ENCODE measurements around the gene RBFOX2.
"Not testable (repeated sequence)": the region's sequence is repeated elsewhere in the genome, so short reads cannot be mapped to it uniquely, and the experiment has no call there.

Gene RBFOX2

GRCh38 chr22:36064358-36064757 is 35.7 kb upstream of the RBFOX2 start:
- no peak overlapping the region for H3K4me3 ChIP-seq (ENCODE audit: low read depth, low read length)

GRCh38 chr22:36056980-36057379 is 28.4 kb upstream of the RBFOX2 start:
- no peaks in the 10 kb centered on the region for H3K4me1 ChIP-seq (ENCODE audit: control insufficient read depth, insufficient read depth, low read length)

More at GRCh38 chr22:36064358-36064757, 35.7 kb upstream of the RBFOX2 start:
- Histone ChIP-seq H3K27me3 (ENCODE audit: control insufficient read depth, insufficient read depth, low read length) (peaks cover 2% of the 10 kb centered on the region), H3K9ac (ENCODE audit: low read depth, low read length) (no peak overlapping the region), H3K36me3 (ENCODE audit: control insufficient read depth, insufficient read depth, low read length) (no peaks in the 10 kb centered on the region), H3K4me1 (ENCODE audit: control insufficient read depth, insufficient read depth, low read length) (no peaks in the 10 kb centered on the region), H3K9me3 (ENCODE audit: control insufficient read depth, insufficient read depth, low read length) (no peaks in the 10 kb centered on the region)

GRCh38 chr22:36055376-36056295 is 27.0 kb upstream of the RBFOX2 start:
- Histone ChIP-seq H3K9ac (ENCODE audit: low read depth, low read length) (no peak overlapping the region), H3K27me3 (ENCODE audit: control insufficient read depth, insufficient read depth, low read length) (no peaks in the 10 kb centered on the region), H3K9me3 (ENCODE audit: control insufficient read depth, insufficient read depth, low read length) (no peaks in the 10 kb centered on the region), H3K4me1 (ENCODE audit: control insufficient read depth, insufficient read depth, low read length) (no peaks in the 10 kb centered on the region), H3K4me3 (ENCODE audit: low read depth, low read length) (no peak overlapping the region), H3K36me3 (ENCODE audit: control insufficient read depth, insufficient read depth, low read length) (no peaks in the 10 kb centered on the region)

More at GRCh38 chr22:36056980-36057379, 28.4 kb upstream of the RBFOX2 start:
- H3K9me3 ChIP-seq (ENCODE audit: control insufficient read depth, insufficient read depth, low read length): no peaks in the 10 kb centered on the region
- H3K36me3 ChIP-seq (ENCODE audit: control insufficient read depth, insufficient read depth, low read length): no peaks in the 10 kb centered on the region
- no peak overlapping the region for H3K4me3 ChIP-seq (ENCODE audit: low read depth, low read length)
- H3K27me3 ChIP-seq (ENCODE audit: control insufficient read depth, insufficient read depth, low read length): no peaks in the 10 kb centered on the region
- no peak overlapping the region for H3K9ac ChIP-seq (ENCODE audit: low read depth, low read length)

- not testable (repeated sequence) for H3K27me3 ChIP-seq (ENCODE audit: control insufficient read depth, insufficient read depth, low read length); H3K4me3 ChIP-seq (ENCODE audit: low read depth, low read length); H3K9ac ChIP-seq (ENCODE audit: low read depth, low read length); H3K9me3 ChIP-seq (ENCODE audit: control insufficient read depth, insufficient read depth, low read length); H3K4me1 ChIP-seq (ENCODE audit: control insufficient read depth, insufficient read depth, low read length); H3K36me3 ChIP-seq (ENCODE audit: control insufficient read depth, insufficient read depth, low read length)
Measured at GRCh38 chr22:36054446-36054845, 25.8 kb upstream of the RBFOX2 start.

GRCh38 chr22:36053242-36054147 is 24.9 kb upstream of the RBFOX2 start:
- no peaks in the 10 kb centered on the region for H3K27me3 ChIP-seq (ENCODE audit: control insufficient read depth, insufficient read depth, low read length)
- H3K9me3 ChIP-seq (ENCODE audit: control insufficient read depth, insufficient read depth, low read length): no peaks in the 10 kb centered on the region
- no peak overlapping the region for H3K9ac ChIP-seq (ENCODE audit: low read depth, low read length)
- H3K4me3 ChIP-seq (ENCODE audit: low read depth, low read length): no peak overlapping the region
- H3K36me3 ChIP-seq (ENCODE audit: control insufficient read depth, insufficient read depth, low read length): no peaks in the 10 kb centered on the region
- no peaks in the 10 kb centered on the region for H3K4me1 ChIP-seq (ENCODE audit: control insufficient read depth, insufficient read depth, low read length)

- no peak overlapping the region for H3K9ac ChIP-seq (ENCODE audit: low read depth, low read length)
- no peaks in the 10 kb centered on the region for H3K9me3 ChIP-seq (ENCODE audit: control insufficient read depth, insufficient read depth, low read length)
- H3K4me3 ChIP-seq (ENCODE audit: low read depth, low read length): no peak overlapping the region
- no peaks in the 10 kb centered on the region for H3K4me1 ChIP-seq (ENCODE audit: control insufficient read depth, insufficient read depth, low read length)
- no peaks in the 10 kb centered on the region for H3K27me3 ChIP-seq (ENCODE audit: control insufficient read depth, insufficient read depth, low read length)
- no peaks in the 10 kb centered on the region for H3K36me3 ChIP-seq (ENCODE audit: control insufficient read depth, insufficient read depth, low read length)
Measured at GRCh38 chr22:36052505-36052941, 23.9 kb upstream of the RBFOX2 start.

- Histone ChIP-seq H3K4me3 (ENCODE audit: low read depth, low read length) (no peak overlapping the region), H3K9me3 (ENCODE audit: control insufficient read depth, insufficient read depth, low read length) (no peaks in the 10 kb centered on the region), H3K4me1 (ENCODE audit: control insufficient read depth, insufficient read depth, low read length) (no peaks in the 10 kb centered on the region), H3K36me3 (ENCODE audit: control insufficient read depth, insufficient read depth, low read length) (no peaks in the 10 kb centered on the region), H3K9ac (ENCODE audit: low read depth, low read length) (no peak overlapping the region), H3K27me3 (ENCODE audit: control insufficient read depth, insufficient read depth, low read length) (no peaks in the 10 kb centered on the region)
Measured at GRCh38 chr22:36049678-36049997, 21.0 kb upstream of the RBFOX2 start.

GRCh38 chr22:36048911-36049677 is 20.5 kb upstream of the RBFOX2 start:
- no peaks in the 10 kb centered on the region for H3K27me3 ChIP-seq (ENCODE audit: control insufficient read depth, insufficient read depth, low read length)
- H3K4me3 ChIP-seq (ENCODE audit: low read depth, low read length): no peak overlapping the region
- no peaks in the 10 kb centered on the region for H3K4me1 ChIP-seq (ENCODE audit: control insufficient read depth, insufficient read depth, low read length)
- no peaks in the 10 kb centered on the region for H3K36me3 ChIP-seq (ENCODE audit: control insufficient read depth, insufficient read depth, low read length)
- no peaks in the 10 kb centered on the region for H3K9me3 ChIP-seq (ENCODE audit: control insufficient read depth, insufficient read depth, low read length)
- H3K9ac ChIP-seq (ENCODE audit: low read depth, low read length): no peak overlapping the region

- H3K9ac ChIP-seq (ENCODE audit: low read depth, low read length); H3K4me3 ChIP-seq (ENCODE audit: low read depth, low read length); H3K4me1 ChIP-seq (ENCODE audit: control insufficient read depth, insufficient read depth, low read length); H3K9me3 ChIP-seq (ENCODE audit: control insufficient read depth, insufficient read depth, low read length); H3K27me3 ChIP-seq (ENCODE audit: control insufficient read depth, insufficient read depth, low read length); H3K36me3 ChIP-seq (ENCODE audit: control insufficient read depth, insufficient read depth, low read length): not testable (repeated sequence)
Measured at GRCh38 chr22:36044517-36044916, 15.9 kb upstream of the RBFOX2 start.

GRCh38 chr22:36042240-36042639 is 13.6 kb upstream of the RBFOX2 start:
- Histone ChIP-seq H3K36me3 (ENCODE audit: control insufficient read depth, insufficient read depth, low read length) (no peaks in the 10 kb centered on the region), H3K27me3 (ENCODE audit: control insufficient read depth, insufficient read depth, low read length) (no peaks in the 10 kb centered on the region), H3K9me3 (ENCODE audit: control insufficient read depth, insufficient read depth, low read length) (no peaks in the 10 kb centered on the region), H3K4me3 (ENCODE audit: low read depth, low read length) (no peak overlapping the region), H3K4me1 (ENCODE audit: control insufficient read depth, insufficient read depth, low read length) (no peaks in the 10 kb centered on the region), H3K9ac (ENCODE audit: low read depth, low read length) (no peak overlapping the region)

GRCh38 chr22:36039125-36039524 is 10.5 kb upstream of the RBFOX2 start:
- H3K36me3 ChIP-seq (ENCODE audit: control insufficient read depth, insufficient read depth, low read length): no peaks in the 10 kb centered on the region
- H3K27me3 ChIP-seq (ENCODE audit: control insufficient read depth, insufficient read depth, low read length): no peaks in the 10 kb centered on the region
- peaks cover 3% of the 10 kb centered on the region for H3K4me1 ChIP-seq (ENCODE audit: control insufficient read depth, insufficient read depth, low read length)
- no peak overlapping the region for H3K4me3 ChIP-seq (ENCODE audit: low read depth, low read length)
- H3K9me3 ChIP-seq (ENCODE audit: control insufficient read depth, insufficient read depth, low read length): no peaks in the 10 kb centered on the region
- H3K9ac ChIP-seq (ENCODE audit: low read depth, low read length): no peak overlapping the region
